ENCODE results near the gene GCHFR.

GCHFR gene

DNA sequence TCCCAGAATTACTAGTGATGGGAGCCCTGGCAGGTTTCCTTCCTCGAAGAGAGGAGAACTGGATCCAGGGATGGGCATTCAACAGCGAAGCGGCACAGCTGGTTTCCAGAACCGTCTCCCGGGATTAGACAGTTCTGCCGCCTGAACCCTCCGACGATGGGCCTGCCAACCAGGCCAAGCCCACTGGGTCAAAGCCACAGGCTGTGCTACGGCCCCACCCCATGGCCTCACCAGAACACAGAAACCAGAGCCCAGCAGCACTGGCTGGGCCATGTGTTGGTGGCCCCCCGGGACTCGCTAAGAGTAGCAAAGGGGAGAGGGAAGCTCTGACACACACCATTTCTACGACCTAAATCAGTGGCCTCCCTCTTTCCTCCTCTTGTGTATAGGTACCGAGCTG is 8.1 kb downstream of the GCHFR start:
- Histone ChIP-seq H3K9ac (ENCODE audit: low read length) (no peak overlapping the region), H3K36me3 (ENCODE audit: control insufficient read depth, insufficient read depth, low read length) (peaks cover 24% of the 10 kb centered on the region), H3K9me3 (ENCODE audit: control insufficient read depth, low read length) (no peaks in the 10 kb centered on the region), H3K4me1 (ENCODE audit: control insufficient read depth, insufficient read depth, low read length) (peaks cover 56% of the 10 kb centered on the region), H3K27me3 (ENCODE audit: control insufficient read depth, insufficient read depth, low read length) (no peaks in the 10 kb centered on the region), H3K4me3 (ENCODE audit: low read length) (no peak overlapping the region)

- Histone ChIP-seq H3K36me3 (ENCODE audit: control insufficient read depth, insufficient read depth, low read length) (peaks cover 24% of the 10 kb centered on the region), H3K9ac (ENCODE audit: low read length) (no peak overlapping the region), H3K27me3 (ENCODE audit: control insufficient read depth, insufficient read depth, low read length) (no peaks in the 10 kb centered on the region), H3K4me1 (ENCODE audit: control insufficient read depth, insufficient read depth, low read length) (peaks cover 42% of the 10 kb centered on the region), H3K4me3 (ENCODE audit: low read length) (no peak overlapping the region), H3K9me3 (ENCODE audit: control insufficient read depth, low read length) (no peaks in the 10 kb centered on the region)
These were observed 9.6 kb downstream of the GCHFR start for GRCh38 chr15:40773496-40773895.

- H3K4me1 ChIP-seq (ENCODE audit: control insufficient read depth, insufficient read depth, low read length) = peaks cover 38% of the 10 kb centered on the region
These were observed 10.0 kb downstream of the GCHFR start for GRCh38 chr15:40773902-40774301.

GRCh38 chr15:40775007-40775406 is 11.1 kb downstream of the GCHFR start:
- no peaks in the 10 kb centered on the region for H3K9me3 ChIP-seq (ENCODE audit: control insufficient read depth, low read length)
- peaks cover 33% of the 10 kb centered on the region for H3K36me3 ChIP-seq (ENCODE audit: control insufficient read depth, insufficient read depth, low read length)

More at GRCh38 chr15:40773902-40774301, 10.0 kb downstream of the GCHFR start:
- Histone ChIP-seq H3K9ac (ENCODE audit: low read length) (no peak overlapping the region), H3K36me3 (ENCODE audit: control insufficient read depth, insufficient read depth, low read length) (peaks cover 24% of the 10 kb centered on the region), H3K27me3 (ENCODE audit: control insufficient read depth, insufficient read depth, low read length) (no peaks in the 10 kb centered on the region), H3K9me3 (ENCODE audit: control insufficient read depth, low read length) (no peaks in the 10 kb centered on the region), H3K4me3 (ENCODE audit: low read length) (no peak overlapping the region)

GRCh38 chr15:40775740-40776536 is 12.1 kb downstream of the GCHFR start:
- Histone ChIP-seq H3K36me3 (ENCODE audit: control insufficient read depth, insufficient read depth, low read length) (peaks cover 34% of the 10 kb centered on the region), H3K4me1 (ENCODE audit: control insufficient read depth, insufficient read depth, low read length) (peaks cover 18% of the 10 kb centered on the region), H3K9ac (ENCODE audit: low read length) (peak overlapping the region; percentile 47), H3K27me3 (ENCODE audit: control insufficient read depth, insufficient read depth, low read length) (no peaks in the 10 kb centered on the region), H3K4me3 (ENCODE audit: low read length) (no peak overlapping the region), H3K9me3 (ENCODE audit: control insufficient read depth, low read length) (no peaks in the 10 kb centered on the region)

More at GRCh38 chr15:40775007-40775406, 11.1 kb downstream of the GCHFR start:
- no peaks in the 10 kb centered on the region for H3K27me3 ChIP-seq (ENCODE audit: control insufficient read depth, insufficient read depth, low read length)
- peaks cover 27% of the 10 kb centered on the region for H3K4me1 ChIP-seq (ENCODE audit: control insufficient read depth, insufficient read depth, low read length)
- H3K9ac ChIP-seq (ENCODE audit: low read length) = no peak overlapping the region
- H3K4me3 ChIP-seq (ENCODE audit: low read length) = no peak overlapping the region

- Histone ChIP-seq H3K27me3 (ENCODE audit: control insufficient read depth, insufficient read depth, low read length) (no peaks in the 10 kb centered on the region), H3K4me1 (ENCODE audit: control insufficient read depth, insufficient read depth, low read length) (peaks cover 17% of the 10 kb centered on the region), H3K9me3 (ENCODE audit: control insufficient read depth, low read length) (no peaks in the 10 kb centered on the region), H3K36me3 (ENCODE audit: control insufficient read depth, insufficient read depth, low read length) (peaks cover 34% of the 10 kb centered on the region), H3K9ac (ENCODE audit: low read length) (peak overlapping the region; percentile 47), H3K4me3 (ENCODE audit: low read length) (no peak overlapping the region)
These were observed 12.8 kb downstream of the GCHFR start for GRCh38 chr15:40776537-40777141.

- H3K9ac ChIP-seq (ENCODE audit: low read length) = no peak overlapping the region
- H3K27me3 ChIP-seq (ENCODE audit: control insufficient read depth, insufficient read depth, low read length) = no peaks in the 10 kb centered on the region
- H3K9me3 ChIP-seq (ENCODE audit: control insufficient read depth, low read length) = no peaks in the 10 kb centered on the region
- peaks cover 27% of the 10 kb centered on the region for H3K4me1 ChIP-seq (ENCODE audit: control insufficient read depth, insufficient read depth, low read length)
- peaks cover 11% of the 10 kb centered on the region for H3K36me3 ChIP-seq (ENCODE audit: control insufficient read depth, insufficient read depth, low read length)
- H3K4me3 ChIP-seq (ENCODE audit: low read length) = no peak overlapping the region
These were observed 18.9 kb downstream of the GCHFR start for GRCh38 chr15:40782609-40783227.

GRCh38 chr15:40785164-40785563 is 21.3 kb downstream of the GCHFR start:
- Histone ChIP-seq H3K4me1 (ENCODE audit: control insufficient read depth, insufficient read depth, low read length) (peaks cover 43% of the 10 kb centered on the region), H3K27me3 (ENCODE audit: control insufficient read depth, insufficient read depth, low read length) (no peaks in the 10 kb centered on the region), H3K9ac (ENCODE audit: low read length) (peak overlapping the region; percentile 30), H3K36me3 (ENCODE audit: control insufficient read depth, insufficient read depth, low read length) (no peaks in the 10 kb centered on the region), H3K9me3 (ENCODE audit: control insufficient read depth, low read length) (no peaks in the 10 kb centered on the region), H3K4me3 (ENCODE audit: low read length) (no peak overlapping the region)

DNA sequence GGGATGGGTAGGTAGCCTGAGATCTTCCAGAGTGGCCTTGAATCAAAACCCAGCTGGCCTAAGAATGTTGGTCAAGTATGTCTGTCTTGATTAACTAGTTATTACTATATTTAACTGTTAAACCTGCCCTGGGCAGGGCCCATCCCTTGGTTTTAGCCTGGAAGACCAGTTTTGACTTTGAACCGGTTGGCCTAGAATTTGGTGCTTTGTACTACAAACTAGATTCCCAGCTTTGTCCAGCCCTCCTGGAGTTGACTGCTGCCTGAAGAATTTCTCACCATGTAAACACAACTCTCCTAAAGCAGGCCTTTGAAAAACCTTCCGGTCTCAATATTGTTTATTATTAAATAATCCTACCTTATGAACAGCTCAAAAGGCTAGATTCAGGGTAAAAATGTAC is 21.9 kb downstream of the GCHFR start:
- Histone ChIP-seq H3K9ac (ENCODE audit: low read length) (peak overlapping the region; percentile 30), H3K4me1 (ENCODE audit: control insufficient read depth, insufficient read depth, low read length) (peaks cover 47% of the 10 kb centered on the region)

DNA sequence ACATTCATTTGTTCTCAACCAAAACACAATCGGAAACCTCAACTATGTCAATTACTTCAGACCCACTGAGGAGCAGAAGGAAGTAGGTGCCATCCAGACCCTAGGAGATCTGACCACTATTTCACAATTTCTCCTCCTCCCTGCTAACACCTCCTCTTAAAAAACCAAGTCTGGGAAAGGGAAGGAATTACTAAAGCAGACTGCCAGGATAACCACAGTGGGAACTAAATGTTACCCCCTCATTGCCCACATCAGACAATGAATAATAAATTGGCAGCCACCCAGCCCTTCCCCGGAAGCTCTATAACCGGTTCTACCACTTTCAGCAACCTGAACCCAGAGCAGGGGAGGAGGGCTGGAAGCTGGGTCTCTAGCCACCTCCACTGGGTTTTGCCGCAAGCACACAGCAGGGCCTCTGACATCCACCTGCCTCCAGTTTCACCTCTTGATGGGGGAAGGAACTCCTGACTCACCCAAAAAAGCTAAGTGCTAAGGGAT is 23.5 kb downstream of the GCHFR start:
- peaks cover 52% of the 10 kb centered on the region for H3K4me1 ChIP-seq (ENCODE audit: control insufficient read depth, insufficient read depth, low read length)
- H3K9ac ChIP-seq (ENCODE audit: low read length) = peak overlapping the region; percentile 54
- H3K4me3 ChIP-seq (ENCODE audit: low read length) = no peak overlapping the region
- no peaks in the 10 kb centered on the region for H3K27me3 ChIP-seq (ENCODE audit: control insufficient read depth, insufficient read depth, low read length)
- no peaks in the 10 kb centered on the region for H3K36me3 ChIP-seq (ENCODE audit: control insufficient read depth, insufficient read depth, low read length)
- no peaks in the 10 kb centered on the region for H3K9me3 ChIP-seq (ENCODE audit: control insufficient read depth, low read length)

More for the DNA sequence above, 21.9 kb downstream of the GCHFR start:
- Histone ChIP-seq H3K27me3 (ENCODE audit: control insufficient read depth, insufficient read depth, low read length) (no peaks in the 10 kb centered on the region), H3K9me3 (ENCODE audit: control insufficient read depth, low read length) (no peaks in the 10 kb centered on the region), H3K36me3 (ENCODE audit: control insufficient read depth, insufficient read depth, low read length) (no peaks in the 10 kb centered on the region), H3K4me3 (ENCODE audit: low read length) (no peak overlapping the region)

GRCh38 chr15:40787991-40788390 is 24.1 kb downstream of the GCHFR start:
- Histone ChIP-seq H3K4me3 (ENCODE audit: low read length) (no peak overlapping the region), H3K4me1 (ENCODE audit: control insufficient read depth, insufficient read depth, low read length) (peaks cover 54% of the 10 kb centered on the region), H3K9me3 (ENCODE audit: control insufficient read depth, low read length) (no peaks in the 10 kb centered on the region), H3K36me3 (ENCODE audit: control insufficient read depth, insufficient read depth, low read length) (no peaks in the 10 kb centered on the region), H3K9ac (ENCODE audit: low read length) (peak overlapping the region; percentile 54), H3K27me3 (ENCODE audit: control insufficient read depth, insufficient read depth, low read length) (no peaks in the 10 kb centered on the region)

GRCh38 chr15:40789119-40789518 is 25.3 kb downstream of the GCHFR start:
- Histone ChIP-seq H3K9ac (ENCODE audit: low read length) (peak overlapping the region; percentile 30), H3K9me3 (ENCODE audit: control insufficient read depth, low read length) (no peaks in the 10 kb centered on the region), H3K4me1 (ENCODE audit: control insufficient read depth, insufficient read depth, low read length) (peaks cover 65% of the 10 kb centered on the region), H3K4me3 (ENCODE audit: low read length) (no peak overlapping the region), H3K27me3 (ENCODE audit: control insufficient read depth, insufficient read depth, low read length) (no peaks in the 10 kb centered on the region), H3K36me3 (ENCODE audit: control insufficient read depth, insufficient read depth, low read length) (no peaks in the 10 kb centered on the region)
